AG09319 (cell line): ENCODE measurements around the gene OR2H2.

ENCODE experiments used
- DNase-seq: peaks from one replicate; pipeline ENCODE4 v3.0.0-alpha.2; 2010; ENCODE audit warnings: low read depth; ENCODE audit errors: extremely low read depth
- CTCF ChIP-seq: IDR thresholded peaks from 2 replicates; pipeline ENCODE4 v1.5.1; 2011; ENCODE audit warnings: low read depth, mild to moderate bottlenecking, inconsistent platforms, low read length, moderate library complexity

The OR2H2 gene

GRCh38 chr6:29631209-29631810 is 46.4 kb downstream of the OR2H2 start:
- TF ChIP-seq CTCF = no peak
- DNase-seq = no peak

- DNase-seq = no peak
- TF ChIP-seq CTCF = no peak
These were observed 47.2 kb downstream of the OR2H2 start for GRCh38 chr6:29631860-29632731.

- DNase-seq = peak; percentile 75
- no peak for TF ChIP-seq CTCF
These were observed 48.0 kb downstream of the OR2H2 start, which contains the start of gene GABBR1 for GRCh38 chr6:29632789-29633533. Gene GABBR1 (minus strand): TSS chr6:29633183. CDS start chr6:29632385, 798 bp downstream.

GRCh38 chr6:29633534-29633905 is 48.6 kb downstream of the OR2H2 start:
- TF ChIP-seq CTCF = no peak
- DNase-seq = no peak

GRCh38 chr6:29637247-29637646 is 52.3 kb downstream of the OR2H2 start:
- no peak for TF ChIP-seq CTCF
- DNase-seq = no peak
